Vagina (tissue), 2 donors: Measurements from ENCODE around the gene GPRC5D. TPM values are rescaled to one million over a fixed set of nuclear protein-coding genes. Genes with fewer than 3 reads are reported as not detected.

Experiments
- DNase-seq, 2 donors: peaks; one replicate each; pipeline ENCODE4 v3.0.0-alpha.2; 2017; ENCODE audit errors: extremely low spot score in 2 of 2
- H3K27ac ChIP-seq: fragments of 200-600 bp; sonication (generic); one replicate; pipeline ENCODE4 v1.5.1; 2019
- H3K27me3 ChIP-seq: fragments of 200-600 bp; sonication (generic); one replicate; pipeline ENCODE4 v1.5.1; 2019
- H3K36me3 ChIP-seq, 2 donors: fragments of 200-600 bp; sonication (generic); one replicate each; pipeline ENCODE4 v1.5.1; 2017 to 2019
- H3K4me1 ChIP-seq: fragments of 200-600 bp; sonication (generic); one replicate; pipeline ENCODE4 v1.5.1; 2019
- H3K4me3 ChIP-seq, 2 donors: fragments of 200-600 bp; sonication (generic); 1 replicate in 1 of 2; 2 replicates in 1 of 2; pipeline ENCODE4 v1.5.1; 2016 to 2019
- H3K9me3 ChIP-seq: fragments of 200-600 bp; sonication (generic); one replicate; pipeline ENCODE4 v1.5.1; 2019
- CTCF ChIP-seq, 3 experiments: fragments of 450-650 bp in 2 of 3; fragments of 200-600 bp in 1 of 3; sonication (generic) in 1 of 3; IDR thresholded peaks; one replicate each; pipeline ENCODE4 v1.5.1; 2017 to 2019; ENCODE audit warnings: antibody characterized with exemption in 3 of 3, mild to moderate bottlenecking in 2 of 3, moderate library complexity in 2 of 3
- POLR2A ChIP-seq, 2 donors: fragments of 450-650 bp; IDR thresholded peaks; one replicate each; pipeline ENCODE4 v1.6.1; 2017; ENCODE audit warnings: antibody characterized with exemption in 2 of 2, mild to moderate bottlenecking in 2 of 2, moderate library complexity in 2 of 2
- POLR2AphosphoS5 ChIP-seq, 2 donors: sonication (generic); formaldehyde crosslinking; IDR thresholded peaks; one replicate each; pipeline ENCODE4 v1.9.0; 2017; ENCODE audit warnings: antibody characterized with exemption in 2 of 2, mild to moderate bottlenecking in 2 of 2, low read depth in 1 of 2; ENCODE audit not compliant: insufficient read depth in 1 of 2
- intact Hi-C: fragments of 100-400 bp; cut with DNase I; formaldehyde crosslinking; loops from one replicate; pipeline ENCODE4 v1.15.1; 2023
- total RNA-seq: library from RNA; depleted of rRNA; stranded (reverse); fragments of >200 nt; gene quantifications from one replicate; pipeline ENCODE4 v1.2.3, GENCODE V29; 2016

Gene GPRC5D
- total RNA-seq, 1 donor from 2014 or later, result not detected

GRCh38 chr12:12999959-13000615 lies 48.1 kb upstream of the GPRC5D start, which contains the start of gene HEBP1:
Gene HEBP1, minus strand, starts transcription at chr12:13000265. Its CDS starts 151 bp downstream, at chr12:13000114.
- Histone ChIP-seq H3K4me3 (peak within 1 kb of the TSS; percentile 82 to 98), H3K4me1 (peaks cover 37% of the 10 kb centered on the region), H3K27ac (peak within 1 kb of the TSS; percentile 90), H3K9me3 (no peaks in the 10 kb centered on the region), H3K27me3 (no peaks in the 10 kb centered on the region), H3K36me3 (no peaks in the 10 kb centered on the region)
- peak; percentile 96 to 98 for DNase-seq
- TF ChIP-seq CTCF (IDR thresholded peaks at IDR 0.05), result no peak
- TF ChIP-seq POLR2A (IDR thresholded peaks at IDR 0.05), result peak; percentile 55 to 96
- TF ChIP-seq POLR2AphosphoS5 (IDR thresholded peaks at IDR 0.05; ENCODE audit: insufficient read depth in 1 of 2, low read depth in 1 of 2), result peak; percentile 20 to 98
- intact Hi-C loops, result loop anchor here (5.0 kb wide), 1 partner anchor 97 kb away; no protein-coding TSS in a partner anchor

- H3K27me3 ChIP-seq, result no peaks in the 10 kb centered on the region
- no peak for DNase-seq
- no peaks in the 10 kb centered on the region for H3K36me3 ChIP-seq
- H3K9me3 ChIP-seq, result no peaks in the 10 kb centered on the region
- H3K27ac ChIP-seq, result peak overlapping the region; percentile 90
- peaks cover 37% of the 10 kb centered on the region for H3K4me1 ChIP-seq
- peak overlapping the region; percentile 82 to 98 for H3K4me3 ChIP-seq
- no peak for TF ChIP-seq POLR2AphosphoS5 (IDR thresholded peaks at IDR 0.05; ENCODE audit: insufficient read depth in 1 of 2, low read depth in 1 of 2)
- TF ChIP-seq POLR2A (IDR thresholded peaks at IDR 0.05), result no peak
- TF ChIP-seq CTCF (IDR thresholded peaks at IDR 0.05), result no peak
- intact Hi-C loops, result no loop called here
Measured at GRCh38 chr12:12999271-12999958, 47.4 kb upstream of the GPRC5D start.

GRCh38 chr12:12998248-12998647 lies 46.3 kb upstream of the GPRC5D start:
- no peaks in the 10 kb centered on the region for H3K27me3 ChIP-seq
- H3K4me1 ChIP-seq, result peaks cover 41% of the 10 kb centered on the region
- H3K4me3 ChIP-seq, result peak overlapping the region in 1 of 2 donors; percentile 82
- no peaks in the 10 kb centered on the region for H3K9me3 ChIP-seq
- no peaks in the 10 kb centered on the region for H3K36me3 ChIP-seq
- DNase-seq, result no peak
- intact Hi-C loops, result no loop called here
- no peak for TF ChIP-seq POLR2A (IDR thresholded peaks at IDR 0.05)
- TF ChIP-seq POLR2AphosphoS5 (IDR thresholded peaks at IDR 0.05; ENCODE audit: insufficient read depth in 1 of 2, low read depth in 1 of 2), result no peak
- no peak for TF ChIP-seq CTCF (IDR thresholded peaks at IDR 0.05)
- H3K27ac ChIP-seq, result no peak overlapping the region

GRCh38 chr12:12997734-12998133 lies 45.8 kb upstream of the GPRC5D start:
- Histone ChIP-seq H3K9me3 (no peaks in the 10 kb centered on the region), H3K36me3 (no peaks in the 10 kb centered on the region), H3K27ac (peak overlapping the region; percentile 25), H3K4me3 (no peak overlapping the region), H3K4me1 (peaks cover 44% of the 10 kb centered on the region), H3K27me3 (no peaks in the 10 kb centered on the region)
- intact Hi-C loops, result no loop called here
- no peak for DNase-seq
- TF ChIP-seq POLR2AphosphoS5 (IDR thresholded peaks at IDR 0.05; ENCODE audit: insufficient read depth in 1 of 2, low read depth in 1 of 2) (no peak), POLR2A (IDR thresholded peaks at IDR 0.05) (no peak), CTCF (IDR thresholded peaks at IDR 0.05) (no peak)

GRCh38 chr12:12997156-12997555 lies 45.2 kb upstream of the GPRC5D start:
- Histone ChIP-seq H3K4me3 (no peak overlapping the region), H3K36me3 (no peaks in the 10 kb centered on the region), H3K4me1 (peaks cover 50% of the 10 kb centered on the region), H3K27me3 (no peaks in the 10 kb centered on the region), H3K9me3 (no peaks in the 10 kb centered on the region), H3K27ac (peak overlapping the region; percentile 25)
- DNase-seq, result no peak
- intact Hi-C loops, result no loop called here
- TF ChIP-seq POLR2A (IDR thresholded peaks at IDR 0.05), result no peak
- no peak for TF ChIP-seq POLR2AphosphoS5 (IDR thresholded peaks at IDR 0.05; ENCODE audit: insufficient read depth in 1 of 2, low read depth in 1 of 2)
- no peak for TF ChIP-seq CTCF (IDR thresholded peaks at IDR 0.05)
